H9 (cell line): ENCODE results near the gene ABR. TPM values are rescaled to one million over a fixed set of nuclear protein-coding genes. Genes with fewer than 3 reads are reported as not detected.

Source experiments
- DNase-seq: peaks from one replicate; pipeline ENCODE4 v3.0.0-alpha.2; 2017
- H2AFZ ChIP-seq: one replicate; pipeline ENCODE4 v1.6.1; 2013; ENCODE audit warnings: mild to moderate bottlenecking, low read length, control low read depth, moderate library complexity
- H2AK5ac ChIP-seq: 2 replicates; pipeline ENCODE4 v1.6.1; 2013; ENCODE audit warnings: low read length, control low read depth, mixed read lengths; ENCODE audit not compliant: insufficient read length
- H2BK120ac ChIP-seq: one replicate; pipeline ENCODE4 v1.6.1; 2013; ENCODE audit warnings: low read depth, mild to moderate bottlenecking, low read length, control low read depth, inconsistent platforms; ENCODE audit not compliant: poor library complexity, severe bottlenecking
- H2BK12ac ChIP-seq: 2 replicates; pipeline ENCODE4 v1.6.1; 2013; ENCODE audit warnings: low read length, control low read depth, mixed read lengths, low read depth; ENCODE audit not compliant: insufficient read length
- H2BK15ac ChIP-seq: 2 replicates; pipeline ENCODE4 v1.6.1; 2013; ENCODE audit warnings: low read depth, low read length, control low read depth
- H2BK20ac ChIP-seq: one replicate; pipeline ENCODE4 v1.6.1; 2013; ENCODE audit warnings: low read depth, mild to moderate bottlenecking, low read length, control low read depth, inconsistent platforms; ENCODE audit not compliant: poor library complexity, severe bottlenecking
- H2BK5ac ChIP-seq: 2 replicates; pipeline ENCODE4 v1.6.1; 2013; ENCODE audit warnings: low read length, control low read depth, mixed read lengths; ENCODE audit not compliant: insufficient read length
- H3K14ac ChIP-seq: 2 replicates; pipeline ENCODE4 v1.6.1; 2013; ENCODE audit warnings: low read length, control low read depth; ENCODE audit not compliant: insufficient read depth
- H3K18ac ChIP-seq: 2 replicates; pipeline ENCODE4 v1.6.1; 2013; ENCODE audit warnings: low read depth, mild to moderate bottlenecking, mixed read lengths, low read length, control low read depth; ENCODE audit not compliant: insufficient read length
- H3K23ac ChIP-seq: 2 replicates; pipeline ENCODE4 v1.6.1; 2013; ENCODE audit warnings: low read length, control low read depth, mixed read lengths, low read depth; ENCODE audit not compliant: insufficient read length
- H3K23me2 ChIP-seq: 2 replicates; pipeline ENCODE4 v1.6.1; 2013; ENCODE audit warnings: low read depth, mild to moderate bottlenecking, mixed read lengths, low read length, control low read depth; ENCODE audit not compliant: insufficient read length, poor library complexity, severe bottlenecking
- H3K27ac ChIP-seq: 2 replicates; pipeline ENCODE4 v1.5.1; 2013; ENCODE audit warnings: low read length, control low read depth, mixed read lengths, low read depth; ENCODE audit not compliant: insufficient read length
- H3K27me3 ChIP-seq: 2 replicates; pipeline ENCODE4 v1.6.1; 2013; ENCODE audit warnings: low read length, control low read depth, inconsistent platforms; ENCODE audit not compliant: insufficient read depth
- H3K4ac ChIP-seq: 2 replicates; pipeline ENCODE4 v1.6.1; 2013; ENCODE audit warnings: low read depth, mild to moderate bottlenecking, control low read depth, inconsistent platforms, low read length, moderate library complexity
- H3K4me1 ChIP-seq: 2 replicates; pipeline ENCODE4 v1.6.1; 2013; ENCODE audit warnings: low read length, control low read depth, inconsistent platforms; ENCODE audit not compliant: insufficient read depth
- H3K4me2 ChIP-seq: 2 replicates; pipeline ENCODE4 v1.6.1; 2013; ENCODE audit warnings: low read length, control low read depth, mixed read lengths; ENCODE audit not compliant: insufficient read length, insufficient read depth
- H3K56ac ChIP-seq: 2 replicates; pipeline ENCODE4 v1.6.1; 2013; ENCODE audit warnings: low read depth, mild to moderate bottlenecking, mixed read lengths, low read length, control low read depth; ENCODE audit not compliant: insufficient read length
- H3K79me1 ChIP-seq: 2 replicates; pipeline ENCODE4 v1.6.1; 2013; ENCODE audit warnings: low read depth, mild to moderate bottlenecking, moderate library complexity, low read length, control low read depth, inconsistent platforms; ENCODE audit not compliant: insufficient read depth, poor library complexity, severe bottlenecking
- H3K79me2 ChIP-seq: 2 replicates; pipeline ENCODE4 v1.6.1; 2013; ENCODE audit warnings: low read length, control low read depth, inconsistent platforms; ENCODE audit not compliant: insufficient read depth
- H3K9ac ChIP-seq: 2 replicates; pipeline ENCODE4 v1.6.1; 2013; ENCODE audit warnings: low read length, control low read depth, mixed read lengths; ENCODE audit not compliant: insufficient read length; ENCODE audit errors: extremely low read depth
- H3K9me3 ChIP-seq: one replicate; pipeline ENCODE4 v1.6.1; 2013; ENCODE audit warnings: low read depth, low read length, inconsistent platforms; ENCODE audit not compliant: control insufficient read depth
- H3T11ph ChIP-seq: one replicate; pipeline ENCODE4 v1.6.1; 2013; ENCODE audit warnings: mild to moderate bottlenecking, low read length, control low read depth, inconsistent platforms
- H4K20me1 ChIP-seq: one replicate; pipeline ENCODE4 v1.6.1; 2013; ENCODE audit not compliant: control insufficient read depth, insufficient read length, insufficient read depth
- H4K5ac ChIP-seq: 2 replicates; pipeline ENCODE4 v1.6.1; 2013; ENCODE audit warnings: low read depth, mild to moderate bottlenecking, mixed read lengths, low read length, control low read depth; ENCODE audit not compliant: insufficient read length
- H4K8ac ChIP-seq: replicated peaks from 2 replicates; pipeline ENCODE4 v1.6.1; 2013; ENCODE audit warnings: low read length, control low read depth, mixed read lengths, low read depth; ENCODE audit not compliant: insufficient read length
- H4K91ac ChIP-seq: 2 replicates; pipeline ENCODE4 v1.6.1; 2013; ENCODE audit warnings: low read depth, mild to moderate bottlenecking, moderate library complexity, mixed read lengths, low read length, control low read depth; ENCODE audit not compliant: insufficient read length
- H3K27ac Mint-ChIP-seq, 3 experiments: 2 replicates in 2 of 3; 3 replicates in 1 of 3; pipeline ENCODE4 v1.8.0; 2020 to 2021; ENCODE audit warnings: mixed read lengths in 3 of 3, mild to moderate bottlenecking in 1 of 3, moderate library complexity in 1 of 3
- H3K27me3 Mint-ChIP-seq: 2 replicates; pipeline ENCODE4 v1.8.0; 2021; ENCODE audit warnings: low read depth, mild to moderate bottlenecking, moderate library complexity, mixed read lengths
- H3K36me3 Mint-ChIP-seq, 3 experiments: 2 replicates in 2 of 3; 3 replicates in 1 of 3; pipeline ENCODE4 v1.8.0; 2020 to 2021; ENCODE audit warnings: low read depth in 3 of 3, mixed read lengths in 3 of 3; ENCODE audit not compliant: insufficient read depth in 1 of 3
- H3K4me1 Mint-ChIP-seq, 2 experiments: 2 replicates each; pipeline ENCODE4 v1.8.0; 2020; ENCODE audit warnings: mixed read lengths in 2 of 2
- H3K4me3 Mint-ChIP-seq, 2 experiments: 2 replicates in 1 of 2; 3 replicates in 1 of 2; pipeline ENCODE4 v1.8.0; 2020 to 2021; ENCODE audit warnings: mild to moderate bottlenecking in 2 of 2, mixed read lengths in 2 of 2, moderate library complexity in 1 of 2
- H3K9me3 Mint-ChIP-seq, 2 experiments: 2 replicates in 1 of 2; 3 replicates in 1 of 2; pipeline ENCODE4 v1.8.0; 2020; ENCODE audit warnings: mild to moderate bottlenecking in 2 of 2, mixed read lengths in 2 of 2, moderate library complexity in 1 of 2
- CTCF ChIP-seq: fragments of 200-600 bp; sonication (generic); conservative IDR thresholded peaks from 3 replicates; pipeline ENCODE4 v1.8.0; 2021; ENCODE audit warnings: antibody characterized with exemption, mild to moderate bottlenecking
- WGBS: extraction: QIAGEN DNeasy Blood & Tissue Kit; methylation state at CpG from one replicate; pipeline ENCODE4 v1.1.7; 2013; ENCODE audit warnings: missing lambda C conversion rate, low lambda C conversion rate, mixed read lengths; ENCODE audit not compliant: insufficient read length; ENCODE audit errors: extremely low coverage; 5-methylcytosine and 5-hydroxymethylcytosine counted together
- total RNA-seq: library from RNA; stranded (reverse); gene quantifications from 2 replicates; pipeline ENCODE4 v1.2.1, GENCODE V29; 2021

ABR gene
- total RNA-seq, 1 experiment from 2014 or later, result 34.7 TPM

DNA sequence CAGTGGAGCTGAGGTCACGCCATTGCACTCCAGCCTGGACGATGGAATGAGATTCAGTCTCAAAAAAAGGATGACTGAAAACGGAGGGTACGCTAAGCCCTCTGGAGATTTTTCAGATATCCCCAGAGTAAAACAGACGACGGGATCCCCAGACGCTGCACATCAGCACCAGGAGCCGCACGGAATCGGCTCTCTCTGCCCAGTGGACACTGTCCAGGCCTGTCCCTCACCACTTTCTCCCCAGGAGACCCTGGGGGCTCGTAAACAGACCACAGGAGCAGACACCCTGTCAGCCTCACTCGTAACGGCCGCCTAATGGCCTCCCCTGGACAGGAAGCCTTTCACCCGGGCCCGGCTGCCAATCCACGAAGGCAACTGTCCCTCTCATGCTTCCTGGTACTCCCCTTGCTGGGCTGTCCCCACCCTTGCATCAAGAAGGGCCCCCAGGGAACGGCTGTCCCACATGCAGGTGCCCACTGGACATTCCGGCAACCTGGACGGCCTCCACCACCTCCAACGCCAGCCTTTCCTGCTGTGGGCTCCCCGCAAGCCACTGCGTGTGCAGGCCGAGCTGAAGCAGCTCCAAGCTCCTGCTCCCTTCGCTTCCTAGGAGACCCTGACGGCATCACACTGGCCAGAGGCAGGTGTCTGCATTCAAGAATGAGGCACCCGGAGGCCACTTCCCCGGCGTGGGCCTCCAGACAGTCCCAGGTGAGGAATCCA is 108.5 kb downstream of the ABR start:
- no peak overlapping the region for H2BK15ac ChIP-seq

More for the DNA sequence above, 108.5 kb downstream of the ABR start:
- Histone ChIP-seq H4K20me1 (no peaks in the 10 kb centered on the region), H3K4ac (no peak overlapping the region), H3K4me1 (no peaks in the 10 kb centered on the region), H3K9me3 (no peaks in the 10 kb centered on the region), H3K23me2 (no peaks in the 10 kb centered on the region), H3T11ph (no peak overlapping the region), H2BK120ac (no peak overlapping the region), H4K5ac (no peak overlapping the region), H3K27ac (no peak overlapping the region), H4K91ac (no peak overlapping the region), H3K14ac (no peak overlapping the region), H3K23ac (no peak overlapping the region), H3K27me3 (no peaks in the 10 kb centered on the region), H3K56ac (no peak overlapping the region), H3K4me2 (no peak overlapping the region), H2BK5ac (no peak overlapping the region), H3K79me2 (no peaks in the 10 kb centered on the region), H4K8ac (no peak overlapping the region), H3K79me1 (no peaks in the 10 kb centered on the region), H2AFZ (no peak overlapping the region), H2AK5ac (no peak overlapping the region), H2BK12ac (no peak overlapping the region), H3K18ac (no peak overlapping the region), H3K9ac (no peak overlapping the region), H2BK20ac (no peak overlapping the region)
- no peak overlapping the region for H3K4me3 Mint-ChIP-seq
- H3K27me3 Mint-ChIP-seq, result no peaks in the 10 kb centered on the region; the same call in 1 of the 2 replicates
- no peak for DNase-seq
- H3K36me3 Mint-ChIP-seq, result peaks cover 11 to 33% (median 19%) of the 10 kb centered on the region in 3 experiments
- no peak overlapping the region for H3K27ac Mint-ChIP-seq
- no peak for TF ChIP-seq CTCF
- peaks cover 0 to 17% of the 10 kb centered on the region in 2 experiments; a peak in 2 of 4 replicates for H3K4me1 Mint-ChIP-seq
- WGBS, result no CpG with 5 or more reads among the region's 29 CpGs
- peaks cover 6 to 7% of the 10 kb centered on the region in 2 experiments for H3K9me3 Mint-ChIP-seq
